ENCODE measurements around the gene CUL3. TPM values are rescaled to one million over a fixed set of nuclear protein-coding genes. Genes with fewer than 3 reads are reported as not detected.
"Not testable (repeated sequence)": the region's sequence is repeated elsewhere in the genome, so short reads cannot be mapped to it uniquely, and the experiment has no call there.

CUL3 gene
- total RNA-seq, 1 experiment from 2014 or later, result 140 TPM

GRCh38 chr2:224586127-224586695, 1.0 kb upstream of the CUL3 start:
- H3K27ac ChIP-seq (ENCODE audit: low read depth, low read length, poor library complexity, severe bottlenecking), result peak overlapping the region; percentile 41
- H3K9me3 ChIP-seq (ENCODE audit: low read depth, low read length, poor library complexity, severe bottlenecking), result no peaks in the 10 kb centered on the region
- ChIA-PET CTCF (no interaction called here), POLR2A (ENCODE audit: low non-redundant PET) (interaction anchor here (0.7 to 0.8 kb wide), 2 partner anchors 12 to 96 kb away, joined by 3 read pairs; no protein-coding TSS in a partner anchor)
- H3K27me3 ChIP-seq (replicated peaks; ENCODE audit: insufficient read depth, low read depth, low read length, poor library complexity), result no peaks in the 10 kb centered on the region
- H3K4me3 ChIP-seq (ENCODE audit: low read depth, low read length, poor library complexity, severe bottlenecking), result peak overlapping the region; percentile 90
- H3K36me3 ChIP-seq (ENCODE audit: insufficient read depth, low read length, poor library complexity, severe bottlenecking), result no peaks in the 10 kb centered on the region
- no TSS peak for BruUV-seq (replicated peaks)
- intact Hi-C loops (cut with micrococcal nuclease; ENCODE audit: unreplicated experiment), result no loop called here
- DNase-seq (ENCODE audit: low spot score), result no peak
- peaks cover 9% of the 10 kb centered on the region for H3K4me1 ChIP-seq (ENCODE audit: insufficient read depth, low read length, poor library complexity, severe bottlenecking)
- TF ChIP-seq CTCF (conservative IDR thresholded peaks at IDR 0.05; ENCODE audit: low read depth, low read length) (no peak), EZH2 (IDR thresholded peaks at IDR 0.05; ENCODE audit: borderline replicate concordance, low read depth, low read length, poor library complexity, severe bottlenecking) (no peak)

DNA sequence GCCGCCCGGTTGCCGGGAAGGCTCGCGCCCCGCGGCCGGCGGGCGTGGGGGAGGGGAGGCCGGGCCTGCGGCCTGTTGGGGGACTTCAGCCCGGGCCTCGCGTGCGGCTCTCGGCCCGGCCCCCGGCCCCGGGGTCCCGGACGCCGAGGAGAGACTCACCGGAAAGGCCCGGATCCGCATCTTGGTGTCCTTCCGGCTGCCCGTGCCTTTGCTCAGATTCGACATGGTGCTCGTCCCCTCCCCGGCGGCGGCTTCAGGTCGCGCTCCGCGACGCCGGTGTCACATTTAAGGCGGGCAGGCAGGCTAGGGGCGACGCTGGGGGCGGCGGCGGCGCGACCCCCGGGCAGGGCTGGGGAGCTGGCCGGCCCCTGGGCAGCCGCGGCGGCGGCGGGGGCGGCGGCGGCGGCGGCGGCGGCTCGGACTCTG, 365 bp downstream of the CUL3 start:
- intact Hi-C loops (cut with micrococcal nuclease; ENCODE audit: unreplicated experiment), result no loop called here
- TF ChIP-seq EZH2 (IDR thresholded peaks at IDR 0.05; ENCODE audit: borderline replicate concordance, low read depth, low read length, poor library complexity, severe bottlenecking) (no peak), CTCF (conservative IDR thresholded peaks at IDR 0.05; ENCODE audit: low read depth, low read length) (no peak)
- peak; percentile 71 for DNase-seq (ENCODE audit: low spot score)
- H3K9me3 ChIP-seq (ENCODE audit: low read depth, low read length, poor library complexity, severe bottlenecking), result no peaks in the 10 kb centered on the region
- peaks cover 14% of the 10 kb centered on the region for H3K4me1 ChIP-seq (ENCODE audit: insufficient read depth, low read length, poor library complexity, severe bottlenecking)
- POLR2A ChIA-PET (ENCODE audit: low non-redundant PET), result no interaction called here
- no peaks in the 10 kb centered on the region for H3K36me3 ChIP-seq (ENCODE audit: insufficient read depth, low read length, poor library complexity, severe bottlenecking)
- H3K27ac ChIP-seq (ENCODE audit: low read depth, low read length, poor library complexity, severe bottlenecking), result peak overlapping the region; percentile 92
- H3K4me3 ChIP-seq (ENCODE audit: low read depth, low read length, poor library complexity, severe bottlenecking), result peak overlapping the region; percentile 90
- CTCF ChIA-PET, result no interaction called here
- BruUV-seq (replicated peaks), result no TSS peak
- H3K27me3 ChIP-seq (replicated peaks; ENCODE audit: insufficient read depth, low read depth, low read length, poor library complexity), result no peaks in the 10 kb centered on the region

- no TSS peak for BruUV-seq (replicated peaks)
- H3K27me3 ChIP-seq (replicated peaks; ENCODE audit: insufficient read depth, low read depth, low read length, poor library complexity), result no peaks in the 10 kb centered on the region
- peak overlapping the region; percentile 92 for H3K27ac ChIP-seq (ENCODE audit: low read depth, low read length, poor library complexity, severe bottlenecking)
- CTCF ChIA-PET, result no interaction called here
- H3K36me3 ChIP-seq (ENCODE audit: insufficient read depth, low read length, poor library complexity, severe bottlenecking), result no peaks in the 10 kb centered on the region
- POLR2A ChIA-PET (ENCODE audit: low non-redundant PET), result no interaction called here
- peaks cover 19% of the 10 kb centered on the region for H3K4me1 ChIP-seq (ENCODE audit: insufficient read depth, low read length, poor library complexity, severe bottlenecking)
- intact Hi-C loops (cut with micrococcal nuclease; ENCODE audit: unreplicated experiment), result no loop called here
- TF ChIP-seq EZH2 (IDR thresholded peaks at IDR 0.05; ENCODE audit: borderline replicate concordance, low read depth, low read length, poor library complexity, severe bottlenecking), result no peak
- no peak for TF ChIP-seq CTCF (conservative IDR thresholded peaks at IDR 0.05; ENCODE audit: low read depth, low read length)
- no peaks in the 10 kb centered on the region for H3K9me3 ChIP-seq (ENCODE audit: low read depth, low read length, poor library complexity, severe bottlenecking)
- peak; percentile 33 for DNase-seq (ENCODE audit: low spot score)
- H3K4me3 ChIP-seq (ENCODE audit: low read depth, low read length, poor library complexity, severe bottlenecking), result peak overlapping the region; percentile 90
Measured at GRCh38 chr2:224584111-224584784, 915 bp downstream of the CUL3 start.

DNA sequence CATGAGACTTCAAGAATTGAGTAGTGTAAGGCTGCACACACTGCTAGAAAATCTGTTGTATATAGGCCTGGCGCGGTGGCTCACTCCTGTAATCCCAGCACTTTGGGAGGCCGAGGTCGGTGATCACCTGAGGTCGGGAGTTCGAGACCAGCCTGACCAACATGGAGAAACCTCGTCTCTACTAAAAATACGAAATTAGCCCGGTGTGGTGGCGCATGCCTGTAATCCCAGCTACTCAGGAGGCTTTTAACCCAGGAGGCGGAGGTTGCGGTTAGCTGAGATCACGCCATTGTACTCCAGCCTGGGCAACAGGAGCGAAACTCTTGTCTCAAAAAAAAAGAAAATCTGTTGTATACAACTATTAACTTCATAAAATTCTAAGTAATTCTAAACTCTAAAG, 2.1 kb downstream of the CUL3 start:
- CTCF ChIA-PET; POLR2A ChIA-PET (ENCODE audit: low non-redundant PET); H3K36me3 ChIP-seq (ENCODE audit: insufficient read depth, low read length, poor library complexity, severe bottlenecking); intact Hi-C loops (cut with micrococcal nuclease; ENCODE audit: unreplicated experiment); BruUV-seq (replicated peaks); H3K27me3 ChIP-seq (replicated peaks; ENCODE audit: insufficient read depth, low read depth, low read length, poor library complexity); DNase-seq (ENCODE audit: low spot score); H3K9me3 ChIP-seq (ENCODE audit: low read depth, low read length, poor library complexity, severe bottlenecking); H3K27ac ChIP-seq (ENCODE audit: low read depth, low read length, poor library complexity, severe bottlenecking): not testable (repeated sequence)
- H3K4me1 ChIP-seq (ENCODE audit: insufficient read depth, low read length, poor library complexity, severe bottlenecking), result peaks cover 23% of the 10 kb centered on the region
- peak overlapping the region; percentile 90 for H3K4me3 ChIP-seq (ENCODE audit: low read depth, low read length, poor library complexity, severe bottlenecking)

Measured in A673 (cell line).